MCF 10A (cell line): ENCODE results near the gene PAX4. TPM values are rescaled to one million over a fixed set of nuclear protein-coding genes. Genes with fewer than 3 reads are reported as not detected.
A peak's percentile ranks its signal among the peaks of the same experiment; 100 is the strongest.

ENCODE experiments used
- BruUV-seq: library from RNA; stranded (reverse); fragments of 400-500 nt; replicated peaks from 2 replicates; lab custom pipeline; 2021; lab: Mats Ljungman, UMichigan
- CTCF ChIA-PET: fragments of 300-600 bp; sonication (Branson Sonifier 250); formaldehyde crosslinking; extraction: SDS; loops from one replicate; lab custom pipeline; 2021; ENCODE audit warnings: antibody characterized with exemption, inconsistent platforms; lab: Yijun Ruan, JAX
- POLR2A ChIA-PET: fragments of 300-600, 350-650 bp; sonication (Branson Sonifier 250); formaldehyde crosslinking; extraction: SDS; loops from one replicate; lab custom pipeline; 2020; ENCODE audit warnings: antibody characterized with exemption, inconsistent platforms; lab: Yijun Ruan, JAX
- DNase-seq: peaks from one replicate; pipeline ENCODE4 v3.0.0-alpha.2; 2018; ENCODE audit not compliant: unreplicated experiment
- H3K27ac Mint-ChIP-seq: one replicate; pipeline ENCODE4 v1.8.0; 2022; ENCODE audit warnings: mild to moderate bottlenecking, low read depth, mixed read lengths; ENCODE audit not compliant: unreplicated experiment
- H3K27me3 Mint-ChIP-seq: one replicate; pipeline ENCODE4 v1.8.0; 2022; ENCODE audit warnings: mixed read lengths; ENCODE audit not compliant: insufficient read depth, unreplicated experiment
- H3K36me3 Mint-ChIP-seq: one replicate; pipeline ENCODE4 v1.8.0; 2022; ENCODE audit warnings: mild to moderate bottlenecking, moderate library complexity, mixed read lengths; ENCODE audit not compliant: insufficient read depth, unreplicated experiment
- H3K4me1 Mint-ChIP-seq: one replicate; pipeline ENCODE4 v1.8.0; 2022; ENCODE audit warnings: mixed read lengths; ENCODE audit not compliant: insufficient read depth, unreplicated experiment
- H3K4me3 Mint-ChIP-seq: one replicate; pipeline ENCODE4 v1.8.0; 2022; ENCODE audit warnings: mild to moderate bottlenecking, moderate library complexity, mixed read lengths; ENCODE audit not compliant: unreplicated experiment
- H3K9me3 Mint-ChIP-seq: one replicate; pipeline ENCODE4 v1.8.0; 2022; ENCODE audit warnings: mixed read lengths; ENCODE audit not compliant: unreplicated experiment
- CTCF ChIP-seq: fragments of 200-600 bp; IDR thresholded peaks from one replicate; pipeline ENCODE4 v1.8.0; 2022; ENCODE audit warnings: antibody characterized with exemption, mild to moderate bottlenecking; ENCODE audit not compliant: unreplicated experiment
- intact Hi-C: fragments of 100-400 bp; cut with micrococcal nuclease; formaldehyde crosslinking; loops from 2 replicates; pipeline ENCODE4 v1.14.1; 2022
- total RNA-seq: library from RNA; stranded (reverse); gene quantifications from 2 replicates; pipeline ENCODE4 v1.2.3, GENCODE V29; 2022

Gene PAX4
- total RNA-seq, 1 experiment from 2014 or later = not detected

GRCh38 chr7:127585044-127585953 is 32.6 kb downstream of the PAX4 start, which contains the start of gene GCC1:
TSS of gene GCC1 (minus strand) at chr7:127585596. CDS start at chr7:127585182, 414 bp downstream.
- H3K27me3 Mint-ChIP-seq = no peaks in the 10 kb centered on the region
- H3K36me3 Mint-ChIP-seq = peaks cover 19% of the 10 kb centered on the region
- peak within 1 kb of the TSS; percentile 79 for H3K4me3 Mint-ChIP-seq
- TF ChIP-seq CTCF = no peak
- H3K27ac Mint-ChIP-seq = peak within 1 kb of the TSS; percentile 90
- BruUV-seq = TSS peak; percentile 46
- CTCF ChIA-PET = interaction anchor here (0.7 to 1.4 kb wide), 5 partner anchors 8 to 1095 kb away, joined by 3 to 4 read pairs (median 3); partner anchors contain the start of gene ZNF800
- POLR2A ChIA-PET = interaction anchor here (0.6 to 5.1 kb wide), 10 partner anchors 9 to 281 kb away, joined by 3 to 41 read pairs (median 3); partner anchors contain the start of genes SND1 and ZNF800
- H3K4me1 Mint-ChIP-seq = peaks cover 38% of the 10 kb centered on the region
- intact Hi-C loops = loop anchor here (5.0 to 10.0 kb wide), 2 partner anchors 190 to 622 kb away; partner anchors contain the start of gene ZNF800
- no peaks in the 10 kb centered on the region for H3K9me3 Mint-ChIP-seq
- peak; percentile 80 for DNase-seq

GRCh38 chr7:127584648-127585043 is 33.3 kb downstream of the PAX4 start:
- Mint-ChIP-seq H3K9me3 (no peaks in the 10 kb centered on the region), H3K36me3 (peaks cover 17% of the 10 kb centered on the region), H3K4me3 (peak overlapping the region; percentile 79), H3K4me1 (peaks cover 34% of the 10 kb centered on the region), H3K27ac (peak overlapping the region; percentile 90), H3K27me3 (no peaks in the 10 kb centered on the region)
- no peak for DNase-seq
- CTCF ChIA-PET = interaction anchor here (0.6 to 1.3 kb wide), 2 partner anchors 205 to 803 kb away, joined by 3 read pairs; no protein-coding TSS in a partner anchor
- POLR2A ChIA-PET = interaction anchor here (0.6 to 5.1 kb wide), 6 partner anchors 9 to 1182 kb away, joined by 3 to 41 read pairs (median 3); partner anchors contain the start of gene ZNF800
- intact Hi-C loops = loop anchor here (5.0 to 10.0 kb wide), 2 partner anchors 190 to 623 kb away; partner anchors contain the start of gene ZNF800
- TF ChIP-seq CTCF = no peak
- BruUV-seq = no TSS peak

- no TSS peak for BruUV-seq
Measured at GRCh38 chr7:127582361-127582760, 35.6 kb downstream of the PAX4 start.

More at GRCh38 chr7:127582361-127582760, 35.6 kb downstream of the PAX4 start:
- ChIA-PET CTCF (interaction anchor here (0.6 kb wide), 1 partner anchor 10 kb away, joined by 3 read pairs; no protein-coding TSS in a partner anchor), POLR2A (no interaction called here)
- no peak for DNase-seq
- Mint-ChIP-seq H3K36me3 (peaks cover 17% of the 10 kb centered on the region), H3K9me3 (no peaks in the 10 kb centered on the region), H3K27ac (no peak overlapping the region), H3K4me3 (no peak overlapping the region), H3K4me1 (peaks cover 30% of the 10 kb centered on the region), H3K27me3 (no peaks in the 10 kb centered on the region)
- no peak for TF ChIP-seq CTCF
- intact Hi-C loops = loop anchor here (10.0 kb wide), 1 partner anchor 188 kb away; the partner anchor contains the start of gene ZNF800
